Activated CD4-positive, CD25-positive, alpha-beta regulatory T cell (primary cell): ENCODE results near the gene CUL4A.
A peak's percentile ranks its signal among the peaks of the same experiment; 100 is the strongest.
"Not testable (repeated sequence)": the region's sequence is repeated elsewhere in the genome, so short reads cannot be mapped to it uniquely, and the experiment has no call there.

Experiments
- DNase-seq, 4 experiments: peaks; one replicate each; lab custom pipeline; 2025; lab: John Stamatoyannopoulos, UW

The CUL4A gene

GRCh38 chr13:113292021-113292862, 82.8 kb downstream of the CUL4A start:
- DNase-seq: no peak

DNA sequence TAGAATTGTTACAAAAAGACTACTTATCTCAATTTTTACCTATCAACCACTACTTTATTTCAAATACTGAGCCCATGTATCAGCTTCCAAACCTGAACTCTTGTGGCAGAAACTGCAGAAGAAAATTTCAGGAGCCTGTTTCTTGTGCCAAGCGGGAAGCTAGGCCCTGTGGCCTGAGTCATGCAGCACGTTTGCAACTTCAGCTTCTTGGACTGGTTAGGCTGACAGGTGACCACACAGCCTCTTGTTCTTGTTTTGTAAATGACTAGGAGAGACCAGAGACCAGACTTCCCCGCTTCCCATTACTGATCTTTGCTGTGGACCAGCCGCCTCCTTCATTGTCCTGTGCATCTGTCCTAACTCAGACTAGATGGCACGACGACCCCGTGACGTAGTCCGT, 84.3 kb downstream of the CUL4A start:
- DNase-seq: no peak

DNA sequence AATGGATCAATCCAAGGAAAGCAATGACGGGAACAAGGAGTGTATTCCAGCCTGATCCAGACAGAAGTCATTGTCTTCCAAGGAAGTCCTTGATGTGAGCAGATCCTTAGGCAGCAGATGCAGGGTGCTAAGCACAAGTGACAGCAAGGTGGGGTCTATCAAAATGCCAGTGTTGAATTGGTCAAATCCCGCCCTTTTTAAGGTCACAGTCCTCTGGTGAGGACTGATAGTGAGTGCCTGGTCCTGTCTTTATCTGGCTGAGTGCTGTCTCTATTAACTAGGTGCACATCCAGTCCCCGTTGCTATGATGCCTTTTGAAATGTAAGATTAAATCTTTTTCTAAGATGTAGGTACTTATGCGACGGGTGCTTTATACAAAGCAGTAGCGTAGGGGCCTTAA, 86.4 kb downstream of the CUL4A start:
- DNase-seq: no peak

DNA sequence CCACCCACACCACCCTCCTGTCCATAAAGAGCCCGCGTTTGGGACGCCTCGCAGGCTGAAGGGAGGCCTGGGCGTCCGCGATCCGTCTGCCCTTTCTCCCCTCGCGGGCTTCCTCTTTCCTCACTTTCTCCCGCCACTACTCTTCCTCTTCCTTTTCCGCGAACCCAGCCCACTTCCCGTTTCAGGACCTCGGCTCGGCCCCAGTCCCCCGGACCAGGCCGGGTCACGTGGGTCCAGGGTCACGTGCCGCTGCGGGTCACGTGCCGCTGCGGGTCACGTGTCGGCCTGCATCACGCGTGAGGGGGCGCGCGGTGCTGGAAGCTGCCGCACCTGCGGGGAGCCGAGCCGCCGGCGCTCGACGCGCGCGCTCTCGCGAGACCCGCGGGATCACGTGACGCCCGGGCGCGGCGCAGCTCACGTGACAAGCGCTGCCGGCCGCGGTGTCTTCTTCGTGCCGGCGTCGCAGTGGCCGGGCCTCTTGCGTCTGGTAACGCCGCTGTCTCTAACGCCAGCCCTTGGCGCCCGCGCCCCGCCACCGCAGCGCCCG, 87.5 kb downstream of the CUL4A start, which contains the start of gene LAMP1:
TSS of gene LAMP1 (plus strand) at position 417 of the 547 bp plus-strand sequence. CDS start 196 bp downstream, outside the sequence.
- DNase-seq: peak; percentile 98 to 100 (median 98)

- DNase-seq: peak in 2 of 4 experiments; percentile 13
Observed at GRCh38 chr13:113297370-113298042, 88.1 kb downstream of the CUL4A start.

DNA sequence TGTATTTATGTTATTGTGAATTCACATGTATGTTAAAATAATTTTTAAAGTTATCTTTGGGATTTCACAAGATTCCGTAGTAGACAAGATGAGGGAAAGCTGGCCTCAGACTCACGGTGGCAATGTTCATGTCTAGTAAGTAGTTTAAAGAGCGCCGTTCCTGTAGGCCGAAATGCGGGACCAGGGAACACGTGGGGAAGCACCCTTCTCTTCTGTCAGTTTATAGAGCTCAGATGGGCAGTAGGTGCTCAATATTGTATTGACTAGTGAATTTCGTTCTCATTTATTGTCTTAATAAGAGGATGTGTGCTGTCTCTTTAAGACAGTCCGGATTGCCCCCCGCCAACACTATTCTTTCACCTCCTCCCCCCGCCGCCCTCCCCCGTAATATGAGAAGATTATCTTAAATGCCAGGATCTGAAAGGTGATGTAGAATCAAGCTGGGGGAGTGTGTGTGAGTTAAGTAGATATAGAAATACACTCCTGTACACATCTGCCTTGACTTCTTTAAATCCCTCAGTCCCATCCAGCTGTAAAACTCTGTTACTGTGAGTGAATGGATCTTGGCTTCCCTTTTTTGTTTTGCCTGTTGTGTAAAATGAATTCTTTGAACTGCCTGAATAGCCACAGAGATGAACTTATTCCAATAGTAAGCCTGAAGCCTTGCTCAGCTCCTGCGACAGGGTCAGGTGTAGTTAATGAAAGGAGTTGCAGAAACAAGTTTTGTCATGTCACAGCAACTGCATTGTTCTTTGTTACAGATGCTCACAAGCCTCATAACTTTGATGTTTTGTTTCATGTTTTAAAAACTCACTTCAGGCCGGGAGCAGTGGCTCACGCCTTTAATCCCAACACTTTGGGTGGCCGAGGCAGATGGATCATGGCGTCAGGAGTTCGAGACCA, 88.9 kb downstream of the CUL4A start:
- no peak for DNase-seq

- no peak for DNase-seq
Observed at GRCh38 chr13:113299951-113300350, 90.5 kb downstream of the CUL4A start.

DNA sequence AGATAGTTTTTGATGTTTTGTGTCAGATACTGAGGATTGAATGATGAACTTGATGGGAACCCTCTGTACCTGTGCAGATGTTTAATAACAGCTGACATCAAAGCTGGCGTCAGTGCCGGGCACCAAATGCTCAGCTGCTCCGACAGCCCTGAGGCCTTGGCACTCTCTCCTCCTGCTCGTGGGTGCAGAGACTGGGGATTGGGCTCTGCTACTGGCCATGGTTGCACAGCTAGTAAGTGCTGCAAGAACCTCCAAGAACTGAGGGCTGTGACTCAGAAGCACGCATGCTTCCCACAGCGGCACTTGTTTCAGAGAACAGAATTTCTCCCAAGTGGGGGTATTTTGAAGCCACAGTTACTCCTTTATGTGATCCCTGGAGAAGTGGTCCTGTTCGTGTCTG, 93.6 kb downstream of the CUL4A start:
- no peak for DNase-seq

DNA sequence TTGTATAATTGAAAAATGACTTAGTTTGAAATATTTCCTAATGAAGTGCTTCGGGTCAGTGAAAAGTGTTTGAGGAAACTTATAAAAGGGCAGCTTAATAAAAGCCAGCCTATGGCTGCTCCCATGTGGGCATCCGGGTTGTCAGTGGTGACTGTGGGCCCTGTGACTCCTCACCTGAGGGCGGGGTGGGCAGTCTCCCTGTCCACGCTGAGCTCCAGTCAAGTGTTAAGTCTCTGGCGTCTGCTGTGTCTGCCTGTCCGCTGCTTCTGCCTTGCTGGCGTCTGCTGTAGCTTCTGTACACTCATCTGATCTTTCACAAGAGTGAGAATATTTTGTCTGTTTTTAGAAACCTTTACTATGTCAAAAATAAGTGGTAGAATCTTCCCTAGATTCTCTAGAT, 94.7 kb downstream of the CUL4A start:
- DNase-seq: no peak

DNA sequence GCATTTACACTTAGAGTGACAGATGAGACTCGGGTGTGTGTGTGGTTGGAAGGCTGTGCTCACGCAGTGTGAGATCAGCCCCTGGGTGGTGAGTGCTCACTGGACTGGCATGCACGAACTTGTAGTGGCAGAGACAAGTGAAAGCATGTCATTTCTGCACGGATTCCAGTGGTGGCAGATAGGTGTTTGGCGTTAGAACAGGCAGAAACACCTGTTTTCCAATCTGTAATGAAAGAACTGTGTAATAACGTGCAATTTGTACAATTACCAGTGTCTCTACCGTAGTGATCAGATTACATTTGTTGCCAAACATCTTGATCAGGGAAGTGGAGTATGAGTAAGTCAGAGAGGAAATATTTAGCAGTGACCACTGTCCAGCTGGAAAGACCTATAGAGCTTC, 95.8 kb downstream of the CUL4A start:
- DNase-seq: no peak

- no peak for DNase-seq
Observed at GRCh38 chr13:113307491-113307890, 98.1 kb downstream of the CUL4A start.

DNA sequence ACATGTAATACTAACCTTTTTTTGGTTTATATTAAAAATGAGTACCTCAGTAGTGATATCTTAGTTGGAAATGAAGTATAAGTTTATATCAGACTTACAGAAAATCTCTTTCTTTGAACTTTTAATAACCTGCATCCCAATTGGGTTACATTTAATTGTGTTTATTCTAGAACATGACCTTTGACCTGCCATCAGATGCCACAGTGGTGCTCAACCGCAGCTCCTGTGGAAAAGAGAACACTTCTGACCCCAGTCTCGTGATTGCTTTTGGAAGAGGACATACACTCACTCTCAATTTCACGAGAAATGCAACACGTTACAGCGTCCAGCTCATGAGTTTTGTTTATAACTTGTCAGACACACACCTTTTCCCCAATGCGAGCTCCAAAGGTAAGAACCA, 100.1 kb downstream of the CUL4A start:
- DNase-seq: no peak

GRCh38 chr13:113314112-113314511, 104.7 kb downstream of the CUL4A start:
- not testable (repeated sequence) for DNase-seq

- not testable (repeated sequence) for DNase-seq
Observed at GRCh38 chr13:113314895-113315470, 105.6 kb downstream of the CUL4A start.

- no peak for DNase-seq
Observed at GRCh38 chr13:113315992-113316391, 106.6 kb downstream of the CUL4A start.
